ENCODE measurements around the gene THSD4.

- TF ChIP-seq REST (IDR thresholded peaks at IDR 0.05; ENCODE audit: insufficient replicate concordance, low read depth) (no peak), CTCF (IDR thresholded peaks at IDR 0.05; ENCODE audit: insufficient read depth, low read length) (no peak), SPI1 (IDR thresholded peaks at IDR 0.05; ENCODE audit: borderline replicate concordance, low read depth) (no peak), POLR2AphosphoS5 (IDR thresholded peaks at IDR 0.05; ENCODE audit: low read depth) (no peak)
These were observed 213.2 kb downstream of the THSD4 start for GRCh38 chr15:71328453-71328852.

Measured in HL-60 (cell line).